Amygdala (tissue), 56 donors: Measurements from ENCODE around the gene ETV7.
"Not testable (repeated sequence)": the region's sequence is repeated elsewhere in the genome, so short reads cannot be mapped to it uniquely, and the experiment has no call there.

ENCODE experiments used
- DNase-seq, 56 donors: peaks; one replicate each; lab custom pipeline; 2025; lab: John Stamatoyannopoulos, UW

Gene ETV7

DNA sequence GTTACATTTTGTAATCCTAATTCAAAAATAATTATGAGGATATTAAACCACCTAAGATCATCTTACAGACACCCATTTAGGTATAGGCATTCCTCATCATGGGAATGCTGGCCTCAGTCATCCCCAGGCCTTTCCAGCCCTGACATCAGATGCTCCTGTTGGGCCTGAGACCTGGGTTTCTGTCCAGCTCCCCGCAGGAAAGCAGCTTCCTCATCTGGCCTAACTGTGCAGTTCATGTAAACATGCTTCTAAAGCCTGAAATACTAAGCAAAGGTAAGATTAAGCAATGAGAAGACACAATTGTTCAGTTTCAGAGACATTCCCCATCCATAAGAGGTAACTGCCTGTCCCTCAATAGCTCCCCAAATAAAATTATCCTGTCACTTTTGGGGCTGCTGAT, 19.0 kb downstream of the ETV7 start:
- DNase-seq, result no peak

DNA sequence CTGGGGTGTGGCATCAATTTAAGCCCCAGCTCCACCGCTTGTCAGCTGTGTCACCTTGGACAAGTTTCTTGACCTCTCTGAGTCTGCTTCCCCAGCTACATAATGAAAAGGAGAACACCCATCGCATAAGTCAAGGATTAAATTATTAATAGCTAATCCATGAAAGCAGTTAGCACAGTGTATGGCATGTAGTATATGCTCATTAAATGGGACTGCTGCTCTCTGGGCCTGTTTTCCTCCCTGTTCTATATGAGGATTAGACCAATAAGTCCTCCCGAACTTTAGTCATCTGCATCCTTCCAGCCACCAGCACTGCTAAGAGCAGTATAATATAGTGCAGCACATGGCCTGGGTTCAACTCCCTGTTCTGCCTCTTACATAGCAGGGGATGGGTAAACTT, 19.7 kb downstream of the ETV7 start:
- no peak for DNase-seq

DNA sequence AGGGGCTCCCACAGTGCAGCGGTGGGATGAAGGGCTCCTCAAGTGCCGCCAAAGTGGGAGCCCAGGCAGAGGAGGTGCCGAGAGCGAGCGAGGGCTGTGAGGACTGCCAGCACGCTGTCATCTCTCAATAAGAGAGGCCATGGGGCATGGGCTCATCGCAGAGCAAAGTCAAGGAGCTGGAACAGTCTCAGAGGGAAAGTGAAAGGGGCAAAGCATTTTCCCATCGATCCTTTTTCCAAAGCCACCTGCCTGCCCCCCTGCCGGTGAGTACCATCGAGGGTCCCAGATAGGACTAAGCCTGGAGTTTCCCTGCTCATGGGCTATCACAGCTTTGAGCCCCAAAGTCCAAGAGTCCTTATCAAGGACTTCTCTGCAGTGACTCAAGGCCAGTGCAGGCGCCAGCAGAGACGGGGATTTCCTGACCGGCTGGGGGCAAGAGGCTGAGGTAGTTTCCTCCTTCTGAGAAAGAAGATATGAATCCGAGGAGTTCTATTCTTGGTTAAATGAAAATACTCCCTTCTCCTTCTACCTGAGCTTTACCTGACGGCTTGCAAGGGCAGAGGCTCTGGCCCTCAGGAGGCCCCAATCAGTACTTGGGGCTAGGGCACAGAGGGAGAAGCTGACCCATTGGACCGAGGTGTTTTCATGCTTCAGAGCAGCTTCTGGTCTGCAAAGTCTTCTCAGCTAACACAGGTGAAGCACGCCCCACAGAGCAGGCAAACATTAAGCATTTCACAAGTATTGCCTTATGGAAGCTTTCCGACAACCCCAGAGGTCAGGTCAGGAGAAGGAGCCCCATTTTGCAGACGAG, 22.6 kb downstream of the ETV7 start:
- no peak for DNase-seq

DNA sequence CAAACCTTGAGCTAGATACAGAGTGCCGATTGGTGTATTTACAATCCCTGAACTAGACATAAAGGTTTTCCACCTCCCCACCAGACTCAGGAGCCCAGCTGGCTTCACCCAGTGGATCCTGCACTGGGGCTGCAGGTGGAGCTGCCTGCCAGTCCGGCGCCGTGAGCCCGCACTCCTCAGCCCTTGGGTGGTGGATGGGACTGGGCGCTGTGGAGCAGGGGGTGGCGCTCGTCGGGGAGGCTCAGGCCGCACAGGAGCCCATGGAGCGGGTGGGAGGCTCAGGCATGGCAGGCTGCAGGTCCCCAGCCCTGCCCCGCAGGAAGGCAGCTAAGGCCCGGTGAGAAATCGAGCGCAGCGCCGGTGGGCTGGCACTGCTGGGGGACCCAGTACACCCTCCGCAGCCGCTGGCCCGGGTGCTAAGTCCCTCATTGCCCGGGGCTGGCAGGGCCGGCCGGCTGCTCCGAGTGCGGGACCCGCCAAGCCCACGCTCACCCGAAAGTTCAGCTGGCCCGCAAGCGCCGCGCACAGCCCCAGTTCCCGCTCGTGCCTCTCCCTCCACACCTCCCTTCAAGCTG, 23.3 kb downstream of the ETV7 start:
- DNase-seq, result not testable (repeated sequence)

DNA sequence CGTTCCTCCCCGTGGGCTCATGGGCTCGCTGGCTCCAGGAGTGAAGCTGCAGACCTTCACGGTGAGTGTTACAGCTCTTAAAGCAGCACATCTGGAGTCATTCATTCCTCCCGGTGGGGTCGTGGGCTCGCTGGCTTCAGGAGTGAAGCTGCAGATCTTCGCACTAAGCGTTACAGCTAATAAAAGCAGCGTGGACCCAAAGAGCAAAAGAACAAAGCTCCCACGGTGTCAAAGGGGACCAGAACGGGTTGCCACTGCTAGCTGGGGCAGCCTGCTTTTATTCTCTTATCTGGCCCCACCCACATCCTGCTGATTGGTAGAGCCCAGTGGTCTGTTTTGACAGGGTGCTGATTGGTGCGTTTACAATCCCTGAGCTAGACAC, 24.1 kb downstream of the ETV7 start:
- not testable (repeated sequence) for DNase-seq

DNA sequence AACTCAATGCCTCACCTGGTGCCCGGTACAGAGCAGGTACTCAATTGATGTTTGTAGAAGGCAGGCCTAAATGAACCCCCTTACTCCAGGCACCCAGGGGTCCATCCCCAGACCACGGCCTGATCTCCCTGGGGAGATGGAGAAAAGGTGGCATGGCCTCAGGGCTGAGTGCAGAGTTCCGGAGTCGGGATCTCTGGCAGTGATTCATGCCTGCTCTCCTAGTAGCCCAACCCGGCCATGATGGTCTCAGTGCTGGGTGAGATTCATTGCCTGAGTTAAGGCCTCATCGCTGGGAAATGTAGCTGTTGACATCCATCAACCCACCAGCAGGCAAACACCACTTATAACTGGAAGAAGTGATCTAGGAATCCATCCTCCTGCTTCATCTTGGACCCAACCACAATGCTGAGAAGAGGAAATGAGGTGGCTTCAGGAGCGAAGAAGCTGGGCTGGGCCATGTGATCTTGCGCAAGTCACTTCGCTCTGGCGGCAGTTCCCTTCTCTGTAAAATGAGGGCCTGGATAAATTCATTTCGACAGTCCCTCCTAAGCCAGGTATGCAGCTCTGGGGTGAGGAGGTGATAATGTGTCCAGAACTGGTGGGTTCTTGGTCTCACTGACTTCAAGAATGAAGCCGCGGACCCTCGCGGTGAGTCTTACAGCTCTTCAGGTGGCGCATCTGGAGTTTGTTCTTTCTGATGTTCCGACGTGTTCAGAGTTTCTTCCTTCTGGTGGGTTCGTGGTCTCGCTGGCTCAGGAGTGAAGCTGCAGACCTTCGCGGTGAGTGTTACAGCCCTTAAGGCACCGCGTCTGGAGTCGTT, 24.7 kb downstream of the ETV7 start:
- no peak for DNase-seq

DNA sequence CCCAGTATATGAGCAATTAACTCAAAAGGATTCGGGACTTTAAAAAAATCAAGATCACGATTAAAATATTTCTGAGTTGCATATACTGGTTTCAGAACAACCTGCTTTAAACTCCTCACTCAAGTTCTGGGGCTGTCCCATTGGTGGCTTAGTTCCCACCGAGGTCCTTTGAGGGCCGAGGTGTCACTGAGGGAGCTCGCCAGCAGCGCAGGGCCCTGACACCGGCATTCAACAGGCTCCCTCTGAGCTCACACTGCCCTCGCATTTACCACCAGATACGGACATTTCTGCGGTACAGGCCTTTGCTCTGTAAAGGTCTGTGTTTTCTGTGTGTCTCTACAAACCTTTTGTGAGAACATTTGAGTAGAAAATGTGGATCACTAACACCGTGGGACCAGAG, 26.4 kb downstream of the ETV7 start:
- no peak for DNase-seq

DNA sequence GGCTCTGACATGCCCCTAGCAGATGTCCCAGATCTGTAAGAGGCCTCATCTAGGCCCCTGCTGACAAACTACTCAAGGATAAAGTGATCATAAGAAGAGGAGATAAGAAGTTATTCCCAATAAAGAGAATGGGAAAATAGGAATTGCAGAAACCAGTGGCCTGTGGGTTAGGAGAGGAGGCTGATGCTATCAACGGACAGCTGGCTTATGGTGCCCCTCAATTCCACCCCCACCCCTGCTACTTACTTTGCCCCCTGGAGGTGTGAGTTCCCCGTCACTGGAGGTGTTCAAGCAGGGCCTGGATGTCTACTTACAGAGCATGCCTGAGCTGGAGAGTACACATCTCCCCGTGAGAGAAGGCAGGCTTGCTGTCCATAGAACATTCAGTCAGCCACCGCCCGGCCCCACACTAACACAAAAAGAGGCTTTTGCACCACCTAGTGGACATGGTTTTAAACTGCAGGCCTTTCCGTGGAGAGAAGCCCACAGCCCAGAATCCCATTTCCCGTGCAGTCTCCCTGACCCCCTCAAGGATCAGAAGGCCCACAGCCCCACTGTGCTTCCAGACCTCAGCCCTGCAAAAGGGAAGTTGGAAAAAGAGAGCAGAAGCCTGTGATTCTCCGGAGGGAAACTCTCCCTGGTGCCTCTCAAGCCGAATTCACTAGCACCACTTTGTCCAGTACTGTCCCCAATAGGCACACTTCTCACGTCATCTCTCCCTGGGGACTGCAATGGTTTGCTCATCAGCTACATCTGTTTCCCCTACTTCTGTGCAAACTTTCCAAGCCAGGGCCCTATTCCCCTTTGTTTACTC, 27.0 kb downstream of the ETV7 start:
- peak in 54 of 56 donors; percentile 16 to 88 (median 58) for DNase-seq

DNA sequence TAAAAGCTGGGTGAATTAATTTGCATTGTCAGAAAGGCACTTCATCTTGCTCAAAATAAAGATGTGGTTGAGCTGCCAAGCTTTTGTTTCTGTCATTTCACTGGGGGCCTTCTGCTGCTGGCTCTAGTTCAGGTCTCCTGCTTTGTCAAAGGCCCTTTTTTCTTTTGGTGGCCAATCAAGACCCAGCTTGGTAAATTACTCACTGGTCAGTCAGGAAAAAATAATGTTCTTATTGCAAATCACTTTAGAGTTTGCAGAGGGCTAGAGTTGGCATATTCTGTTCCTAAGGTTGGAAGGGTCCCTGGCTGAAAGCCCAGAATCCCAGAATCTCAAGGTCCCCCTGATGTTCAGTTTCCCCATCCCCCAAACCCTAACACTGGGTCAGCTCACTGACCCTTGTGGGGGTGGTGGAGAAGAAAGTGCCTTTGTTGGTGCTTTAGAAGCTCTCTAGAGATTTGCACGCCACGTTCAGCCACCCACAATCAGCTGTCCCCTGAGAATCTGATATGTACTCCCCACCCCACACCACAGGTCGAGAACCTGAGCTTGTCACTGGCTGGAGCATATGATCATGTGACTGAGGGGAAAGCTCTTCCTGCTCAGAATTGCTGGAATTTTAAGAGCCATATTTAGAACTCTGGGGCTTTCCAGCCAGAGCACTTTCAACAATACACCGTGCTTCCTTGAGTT, 29.1 kb downstream of the ETV7 start:
- peak in 31 of 56 donors; percentile 11 to 83 (median 45) for DNase-seq

DNA sequence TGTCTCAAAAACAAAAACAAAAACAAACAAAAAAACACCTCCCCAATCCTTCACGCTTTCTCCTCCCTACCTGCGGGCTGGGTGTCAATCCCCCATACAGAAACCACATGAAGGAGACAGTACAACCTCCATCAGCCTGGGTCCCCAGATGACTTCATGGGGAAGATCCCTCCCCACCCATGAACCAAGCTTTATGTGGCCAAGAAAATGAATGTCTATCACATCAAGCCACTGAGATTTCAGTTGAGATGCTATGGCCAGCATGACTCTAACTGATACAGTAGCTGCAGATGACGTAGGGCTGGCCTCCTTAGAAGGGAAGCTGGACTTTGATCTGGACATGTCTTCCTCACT, 29.6 kb downstream of the ETV7 start:
- no peak for DNase-seq

DNA sequence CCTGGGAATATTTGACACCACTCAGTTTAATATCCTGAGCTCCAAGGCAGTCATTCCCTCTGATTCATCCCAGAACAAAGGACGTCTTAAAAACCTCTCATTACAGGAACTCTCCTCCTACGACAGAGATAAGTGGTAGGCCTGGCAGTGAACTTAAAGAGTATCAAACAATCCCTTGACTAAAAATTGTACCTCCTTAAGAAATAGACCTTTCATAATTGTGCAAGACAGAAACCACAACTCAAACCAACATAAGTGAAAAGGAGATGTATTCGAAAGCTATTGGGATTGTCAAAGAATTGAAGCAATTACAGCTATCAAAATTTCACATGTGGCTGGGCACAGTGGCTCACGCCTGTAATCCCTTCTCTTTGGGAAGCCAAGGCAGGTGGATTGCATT, 31.6 kb downstream of the ETV7 start:
- no peak for DNase-seq

DNA sequence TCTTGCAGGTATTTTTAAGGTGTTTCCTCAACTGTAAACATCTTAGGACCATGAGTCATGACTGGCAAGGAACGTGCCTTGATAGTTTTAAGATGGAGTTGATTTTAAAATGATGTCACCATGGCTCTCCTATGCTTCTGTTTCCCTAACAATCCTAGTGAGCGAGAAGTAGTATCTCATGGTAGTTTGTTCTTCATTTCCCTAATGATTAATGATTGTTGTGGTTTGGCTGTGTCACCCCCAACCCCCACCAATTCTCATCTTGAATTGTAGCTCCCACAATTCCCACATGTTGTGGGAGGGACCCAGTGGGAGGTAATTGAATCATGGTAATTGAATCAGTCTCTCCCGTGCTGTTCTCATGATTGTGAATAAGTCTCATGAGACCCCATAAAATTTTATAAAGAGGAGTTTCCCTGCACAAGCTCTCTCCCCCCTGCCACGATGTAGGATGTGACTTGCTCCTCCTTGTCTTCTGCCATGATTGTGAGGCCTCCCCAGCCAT, 34.0 kb downstream of the ETV7 start:
- DNase-seq, result no peak

DNA sequence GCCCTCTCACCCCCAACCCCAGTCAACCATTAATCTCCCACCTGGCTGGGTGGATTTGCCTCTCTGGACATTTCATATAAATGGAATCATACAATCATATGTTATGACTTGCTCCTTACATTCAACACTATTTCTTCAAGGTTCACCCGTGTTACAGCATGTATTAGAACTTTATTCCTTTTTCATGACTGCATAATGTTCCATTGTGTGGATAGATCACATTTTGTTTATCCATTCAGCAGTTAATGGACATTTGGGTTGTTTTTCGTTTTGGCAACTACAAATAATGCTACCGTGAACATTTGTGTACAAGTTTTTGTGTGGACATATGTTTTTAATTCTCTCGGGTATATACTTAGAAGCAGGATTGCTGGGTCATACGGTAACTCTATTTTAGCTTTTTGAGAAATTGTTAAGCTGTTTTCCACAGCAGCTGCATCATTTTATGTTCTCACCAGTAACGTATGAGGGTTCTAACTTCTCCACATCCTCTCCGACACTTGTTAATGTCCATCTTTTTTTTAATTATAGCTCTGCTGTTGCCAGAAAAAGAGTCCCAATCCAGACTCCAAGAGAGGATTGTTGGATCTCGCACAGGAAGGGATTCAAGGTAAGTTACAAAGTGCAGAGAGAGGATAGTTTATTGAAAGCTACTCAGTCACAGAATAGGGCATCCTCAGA, 34.9 kb downstream of the ETV7 start:
- DNase-seq, result no peak

DNA sequence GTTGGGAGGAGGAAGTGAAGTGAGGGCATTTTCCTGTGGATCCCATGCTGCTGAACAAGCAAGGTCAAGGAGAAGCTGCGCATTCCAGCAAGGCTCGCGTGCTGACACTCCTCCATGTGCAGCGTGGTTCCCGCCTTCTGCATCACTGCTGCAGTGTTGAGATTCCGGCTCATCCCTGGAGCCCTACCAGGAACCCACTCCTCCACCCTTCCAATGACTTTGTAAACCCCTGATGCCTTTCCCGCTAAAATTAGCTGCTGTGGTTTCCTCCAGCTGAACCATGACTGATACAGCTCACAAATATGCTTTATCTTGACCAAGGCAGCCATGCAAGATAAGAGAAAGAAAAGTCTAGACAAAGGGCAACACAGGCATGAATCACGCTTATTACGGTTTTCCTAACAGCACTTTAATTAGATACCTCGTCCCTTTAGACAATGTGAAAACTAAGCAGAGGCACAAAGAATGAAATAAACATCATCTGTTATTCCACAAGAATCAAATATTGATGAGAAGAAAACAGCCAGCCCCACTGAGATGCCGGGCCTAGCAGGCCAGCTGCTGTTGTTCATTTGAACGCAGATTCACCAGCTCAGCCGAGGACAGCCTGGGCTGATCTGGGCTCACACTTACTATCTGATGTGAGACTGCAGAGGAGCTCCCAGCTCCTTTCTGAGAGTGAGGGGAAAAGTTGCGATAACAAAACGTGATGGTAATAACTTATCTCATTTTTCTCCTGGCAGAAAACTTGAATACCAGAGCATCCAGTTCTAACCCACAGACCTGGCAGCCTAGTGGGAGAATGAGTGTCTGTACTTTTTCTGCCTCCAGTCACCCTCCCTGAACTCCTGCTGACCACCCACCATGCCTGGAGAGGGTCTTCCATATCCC, 36.5 kb downstream of the ETV7 start:
- no peak for DNase-seq

DNA sequence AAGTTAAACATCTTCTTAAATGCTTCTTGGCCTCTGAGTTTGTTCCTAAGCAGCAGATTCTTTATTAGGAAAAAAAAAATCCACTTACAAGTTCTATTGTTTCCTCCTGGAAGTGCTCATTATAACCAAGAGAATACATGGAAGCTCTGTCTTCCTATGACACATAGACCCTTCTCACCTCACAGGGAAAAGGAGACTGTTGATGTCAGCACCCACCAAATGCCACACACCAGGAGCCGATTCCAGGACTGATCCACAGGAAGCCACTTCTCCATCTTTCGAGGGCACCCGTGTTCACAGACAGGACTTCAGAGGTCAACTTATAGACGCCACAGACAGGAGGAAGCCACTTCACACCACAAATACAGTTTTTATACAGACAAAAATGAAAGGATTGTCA, 37.4 kb downstream of the ETV7 start:
- DNase-seq, result no peak

DNA sequence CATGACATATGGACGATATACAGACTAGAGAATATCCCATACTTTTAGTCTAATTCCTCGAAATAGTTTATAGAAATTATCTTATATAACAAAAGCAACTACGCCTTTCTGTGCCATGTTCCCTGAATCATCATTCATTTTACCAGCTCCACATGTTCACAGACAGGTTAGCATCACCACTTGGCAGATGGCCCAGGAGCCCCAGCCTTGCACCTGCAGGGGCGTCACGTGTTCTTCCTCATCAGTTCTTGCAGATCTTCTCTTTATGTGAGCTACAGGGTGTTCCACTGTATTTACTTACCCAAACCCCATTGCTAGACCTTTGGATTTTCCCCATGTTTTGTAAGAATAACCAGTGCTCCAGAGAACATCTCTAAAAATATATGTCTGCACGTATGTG, 38.2 kb downstream of the ETV7 start:
- peak in 4 of 56 donors; percentile 7 to 36 (median 23) for DNase-seq

DNA sequence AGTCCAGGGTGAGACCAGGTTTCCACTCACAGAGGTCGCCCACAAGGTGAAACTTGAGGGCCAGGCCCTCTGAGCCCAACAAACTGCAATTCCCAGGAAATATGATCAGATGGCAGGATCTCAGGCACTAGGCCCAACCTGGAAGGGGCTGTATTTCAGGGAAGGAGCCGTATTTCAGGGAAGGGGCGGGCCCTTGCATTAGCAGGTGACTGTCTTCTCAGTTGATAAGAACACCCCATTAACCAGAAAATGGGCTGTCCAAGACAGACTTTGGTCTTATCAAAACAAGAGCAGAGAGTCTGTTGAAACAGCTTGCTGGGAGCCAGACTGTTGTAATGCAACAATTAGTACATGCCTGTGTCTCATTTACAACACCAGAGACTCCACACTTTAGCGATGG, 39.8 kb downstream of the ETV7 start:
- no peak for DNase-seq
